HG03159 (cell line): ENCODE measurements around the gene HADH.

Experiments
- ATAC-seq: cut with Tn5 transposase; IDR thresholded peaks from one replicate; pipeline ENCODE4 v1.9.1; 2021; ENCODE audit warnings: mild to moderate bottlenecking, moderate library complexity; ENCODE audit not compliant: unreplicated experiment

Gene HADH

DNA sequence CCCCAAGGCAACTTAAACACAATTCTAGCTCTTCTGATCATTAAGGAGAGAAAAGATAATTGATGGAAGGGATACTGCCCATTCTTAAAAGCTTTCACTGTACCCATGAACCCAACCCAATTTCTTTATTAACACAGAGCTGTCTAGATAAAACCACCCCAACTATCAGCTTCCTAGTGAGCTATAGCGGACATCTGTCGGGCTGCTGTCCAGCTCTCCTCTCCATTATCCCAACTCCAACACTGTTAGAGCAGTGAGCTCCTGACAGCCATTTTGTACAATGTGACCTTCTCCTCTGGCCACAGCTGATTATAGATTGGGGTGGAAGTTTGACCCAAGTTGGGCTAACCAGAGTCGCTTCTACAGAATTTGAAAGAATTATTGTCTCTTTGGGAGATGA, 66.1 kb downstream of the HADH start:
- no peak for ATAC-seq

DNA sequence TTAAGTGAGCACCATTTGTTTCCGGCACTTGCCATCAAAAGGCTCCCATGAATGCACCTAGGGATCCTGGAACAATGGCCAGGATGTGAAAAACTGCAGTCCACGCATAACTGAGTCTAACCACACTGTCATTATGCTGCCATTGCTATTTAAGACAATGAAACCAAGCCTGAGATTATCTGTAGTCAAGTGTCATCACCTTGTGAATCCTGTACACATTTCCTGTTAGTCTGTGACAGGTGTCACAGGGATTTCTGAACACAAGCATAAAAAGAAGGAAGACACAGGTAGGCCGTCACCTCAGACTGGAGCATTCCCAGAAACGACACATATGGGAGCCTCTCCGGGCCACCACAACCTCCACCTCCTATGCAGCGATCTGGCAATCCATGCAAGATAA, 66.7 kb downstream of the HADH start:
- no peak for ATAC-seq

DNA sequence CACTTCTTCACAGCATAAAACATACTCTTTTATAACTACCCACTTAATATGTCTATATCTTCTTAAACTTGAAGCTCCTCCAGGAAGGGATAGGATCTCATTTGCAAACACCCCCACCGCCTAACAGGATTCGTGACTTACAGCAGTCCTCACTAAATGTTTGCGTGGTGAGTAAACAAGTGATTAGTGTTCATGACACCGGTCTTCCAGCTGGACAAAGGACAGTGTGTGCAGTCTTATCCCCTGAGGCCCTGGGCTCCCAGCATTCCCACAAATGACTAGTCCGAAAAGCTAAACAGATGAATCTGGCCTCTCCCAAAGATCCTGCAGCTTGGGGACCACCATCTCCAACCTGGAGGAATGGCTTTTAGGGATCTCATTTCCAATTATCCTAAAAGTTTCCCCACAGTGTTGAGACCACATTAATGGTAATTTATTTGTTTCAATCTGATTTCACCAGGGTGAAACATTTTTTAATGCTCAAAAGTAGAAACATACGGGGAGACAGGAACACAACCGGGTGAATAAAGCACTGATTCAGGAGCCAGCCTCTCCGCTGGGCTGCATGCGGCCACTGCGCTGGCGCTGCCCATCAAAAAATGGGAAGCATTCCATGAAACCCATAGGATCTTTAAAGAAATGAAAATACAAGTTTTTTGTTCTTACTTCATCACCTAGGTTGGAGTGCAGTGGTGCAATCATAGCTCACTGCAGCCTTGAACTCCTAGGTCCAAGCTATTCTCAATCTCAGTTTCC, 69.2 kb downstream of the HADH start:
- ATAC-seq: no peak

DNA sequence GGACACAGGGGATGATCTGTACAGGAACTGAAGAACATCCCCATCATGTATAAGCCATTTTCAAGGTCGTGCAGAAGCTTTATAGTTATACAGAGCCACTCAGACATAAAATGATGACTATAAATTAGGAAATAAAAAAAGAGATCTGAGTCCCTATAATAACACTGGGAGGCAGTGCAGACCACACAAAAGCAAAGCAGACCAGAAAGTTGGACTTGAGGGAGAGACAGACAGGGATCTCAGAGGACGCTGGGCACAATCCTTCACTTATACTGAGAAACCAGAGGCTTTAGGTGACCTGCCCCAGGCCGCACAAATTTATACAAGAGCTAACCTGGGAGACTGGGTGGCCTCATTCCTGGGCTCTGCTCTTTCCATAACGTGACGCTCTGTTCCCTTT, 70.5 kb downstream of the HADH start:
- ATAC-seq: no peak

DNA sequence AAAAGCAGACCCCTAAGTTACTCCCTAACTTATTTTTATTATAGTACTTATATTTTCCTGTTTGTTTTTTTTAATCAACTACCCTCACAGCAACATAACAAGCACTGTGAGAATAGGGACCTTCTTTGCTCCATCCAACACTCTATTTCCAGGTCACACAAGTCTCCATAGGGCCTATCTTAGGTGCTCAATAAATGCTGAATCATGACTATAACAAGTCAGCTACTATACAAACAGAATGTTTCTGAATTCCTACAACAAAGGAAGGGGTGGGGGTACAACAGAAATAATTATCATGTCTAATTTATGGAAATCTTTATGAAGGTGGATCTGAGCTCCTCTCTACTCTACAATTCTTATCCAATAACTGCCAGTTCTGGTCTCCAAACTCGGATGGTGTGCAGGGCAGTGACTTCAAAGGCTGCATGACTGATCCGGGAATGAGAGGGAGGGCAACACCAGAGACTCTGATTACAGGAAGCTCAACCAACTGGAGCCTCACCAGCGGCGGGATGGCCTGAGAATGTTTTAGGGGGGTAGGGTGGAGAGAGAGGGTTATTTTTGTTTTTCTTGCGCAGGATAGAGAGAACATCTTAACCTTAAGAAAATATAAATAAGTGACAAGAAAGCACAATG, 71.1 kb downstream of the HADH start:
- no peak for ATAC-seq

DNA sequence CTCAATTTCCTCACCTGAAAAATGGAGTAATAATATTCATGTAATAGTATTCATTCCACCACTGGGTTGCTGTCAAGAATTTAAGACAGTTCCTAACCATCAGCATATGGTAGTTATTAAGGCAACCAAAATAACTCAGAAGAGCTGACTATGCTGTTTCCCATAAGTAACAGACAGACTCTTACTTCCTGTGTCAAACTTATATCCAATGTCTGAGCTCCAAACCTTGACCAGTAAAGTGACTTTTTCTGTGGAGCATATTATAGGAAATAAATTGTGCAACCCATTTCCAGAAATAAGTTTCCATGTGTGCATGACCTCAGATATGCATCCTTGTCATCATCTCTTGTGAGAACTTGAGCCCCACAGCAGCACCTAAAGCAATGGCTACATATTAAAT, 78.8 kb downstream of the HADH start:
- no peak for ATAC-seq

DNA sequence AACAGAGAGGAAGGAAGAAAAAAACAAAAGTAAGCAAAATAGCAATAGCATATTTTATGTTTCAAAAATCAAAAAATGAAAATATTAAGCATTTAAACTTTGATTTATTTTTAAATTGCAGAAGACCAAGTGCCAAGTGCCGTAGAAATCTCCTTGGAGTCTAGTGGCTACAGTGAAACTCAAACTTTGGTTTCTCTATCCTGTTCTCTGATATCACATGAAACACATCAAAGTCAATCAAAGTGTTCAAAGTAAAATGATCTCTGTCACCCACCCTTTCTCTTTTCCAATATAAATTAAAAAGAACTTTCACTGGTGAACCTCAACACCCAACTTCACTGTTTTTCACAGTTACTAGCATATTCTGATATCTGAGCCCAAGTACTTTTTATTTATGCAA, 81.1 kb downstream of the HADH start:
- no peak for ATAC-seq

DNA sequence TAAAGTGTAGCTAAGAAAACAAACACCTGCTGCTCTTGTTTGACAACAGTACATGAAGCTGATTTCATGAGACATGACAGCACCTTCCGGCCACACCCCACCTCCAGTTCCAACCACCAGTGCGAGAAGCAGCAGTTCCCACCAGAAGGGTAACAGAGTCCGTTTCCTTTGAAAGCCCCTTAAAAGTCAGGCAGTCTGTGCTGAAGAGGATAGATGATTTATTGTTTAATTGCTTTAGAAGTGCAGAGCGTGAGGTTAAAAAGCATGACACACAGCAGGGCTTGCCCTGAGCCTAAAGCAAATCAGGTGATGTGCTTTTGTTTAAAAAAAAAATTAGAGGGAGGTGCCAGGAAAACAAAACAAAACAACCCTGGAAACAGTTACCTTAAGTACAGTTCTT, 82.6 kb downstream of the HADH start:
- no peak for ATAC-seq

DNA sequence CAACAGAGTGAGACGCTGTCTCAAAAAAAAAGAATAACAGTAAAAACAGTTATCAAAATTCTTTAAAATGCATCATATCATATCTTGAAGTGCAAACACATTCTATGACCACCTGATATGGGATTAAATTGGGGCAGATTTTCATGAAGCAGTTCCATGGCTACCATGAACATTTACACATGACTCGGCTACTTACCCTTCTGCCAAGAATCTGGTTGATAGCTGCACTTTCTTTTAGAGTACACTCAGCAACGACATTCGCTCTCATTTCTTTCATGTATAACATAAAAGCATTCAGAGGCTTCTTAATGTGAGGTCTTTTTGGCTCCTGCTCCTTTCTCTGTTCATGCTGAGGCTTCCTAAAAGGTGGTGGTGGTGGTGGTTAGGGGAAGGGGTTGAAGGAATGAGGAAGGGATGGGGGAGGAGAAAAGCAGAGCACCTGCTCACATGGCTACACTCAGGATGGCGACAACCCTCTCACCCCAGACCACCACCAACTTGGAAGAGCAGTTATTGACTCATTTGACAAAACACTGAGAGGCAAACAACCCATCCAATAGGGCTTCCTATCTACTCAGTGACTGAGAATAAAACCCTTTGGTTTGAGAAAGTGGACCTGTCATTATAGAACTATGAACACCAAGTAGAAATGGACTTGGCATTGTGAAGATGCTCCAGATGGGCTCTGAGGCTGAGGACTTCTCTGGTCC, 88.5 kb downstream of the HADH start:
- no peak for ATAC-seq

DNA sequence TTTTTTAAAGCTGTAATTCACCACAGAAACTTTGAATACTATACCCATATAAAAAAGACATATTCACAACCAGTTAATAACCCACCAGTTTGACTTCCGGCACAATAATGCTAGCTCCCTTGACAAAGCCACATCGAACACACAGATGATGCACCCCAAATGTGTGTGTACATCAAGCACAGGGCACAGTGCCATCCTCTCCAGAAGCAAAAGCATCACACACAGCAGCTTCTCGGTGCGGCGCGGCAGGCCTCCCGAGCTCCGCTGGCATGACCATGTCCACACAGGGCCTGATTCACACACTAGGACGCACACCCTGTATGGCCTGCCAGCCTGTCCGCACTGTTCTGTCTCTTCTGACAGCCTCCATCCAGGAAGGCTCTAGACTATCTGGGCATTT, 91.1 kb downstream of the HADH start:
- ATAC-seq: no peak

DNA sequence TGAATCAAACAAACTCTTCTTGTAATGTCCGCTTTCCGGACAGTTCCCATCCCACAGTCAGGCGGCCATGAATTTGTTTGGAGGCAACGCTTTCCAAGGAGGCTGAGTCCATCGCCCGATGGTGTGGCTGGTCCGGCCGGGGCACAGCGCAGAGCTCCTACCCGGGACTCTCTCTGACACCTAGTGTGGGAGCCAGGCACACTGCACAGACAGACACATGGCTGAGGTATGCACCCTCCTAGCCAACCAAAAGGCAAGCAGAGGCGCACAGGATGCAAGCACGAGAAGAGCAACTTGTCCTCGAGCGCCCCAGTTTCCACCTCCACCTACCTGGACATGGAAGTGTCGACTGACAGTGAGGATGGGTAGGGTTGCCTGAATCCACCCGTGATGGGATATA, 91.6 kb downstream of the HADH start:
- ATAC-seq: no peak
